ENCODE data around the gene MAD1L1. TPM values are rescaled to one million over a fixed set of nuclear protein-coding genes. Genes with fewer than 3 reads are reported as not detected.

Gene MAD1L1
- total and polyA plus RNA-seq, 4 donors, result 43.0 to 54.9 (median 49.9) TPM

- no peak for DNase-seq
- ATAC-seq (ENCODE audit: insufficient read depth, low FRiP score), result no peak
- H3K36me3 ChIP-seq (ENCODE audit: control insufficient read depth in 4 of 4, insufficient read depth in 4 of 4, low read length in 4 of 4), result peaks cover 0 to 24% (median 0%) of the 10 kb centered on the region in 4 donors
- no peak overlapping the region for H3K27ac ChIP-seq (ENCODE audit: low read depth in 1 of 2, low read length in 1 of 2)
- 92 to 95% methylated on average over 25 of the region's 25 CpGs for WGBS, 2 donors
- H3K27me3 ChIP-seq (ENCODE audit: control insufficient read depth in 3 of 3, insufficient read depth in 3 of 3, low read length in 2 of 3), result no peaks in the 10 kb centered on the region
- H3K9me3 ChIP-seq (ENCODE audit: control insufficient read depth in 4 of 4, insufficient read depth in 3 of 4, low read length in 3 of 4), result no peaks in the 10 kb centered on the region
- peaks cover 0 to 5% (median 0%) of the 10 kb centered on the region in 5 donors for H3K4me1 ChIP-seq (ENCODE audit: control insufficient read depth in 5 of 5, insufficient read depth in 5 of 5, low read length in 5 of 5)
- TF ChIP-seq, protein P1, sequence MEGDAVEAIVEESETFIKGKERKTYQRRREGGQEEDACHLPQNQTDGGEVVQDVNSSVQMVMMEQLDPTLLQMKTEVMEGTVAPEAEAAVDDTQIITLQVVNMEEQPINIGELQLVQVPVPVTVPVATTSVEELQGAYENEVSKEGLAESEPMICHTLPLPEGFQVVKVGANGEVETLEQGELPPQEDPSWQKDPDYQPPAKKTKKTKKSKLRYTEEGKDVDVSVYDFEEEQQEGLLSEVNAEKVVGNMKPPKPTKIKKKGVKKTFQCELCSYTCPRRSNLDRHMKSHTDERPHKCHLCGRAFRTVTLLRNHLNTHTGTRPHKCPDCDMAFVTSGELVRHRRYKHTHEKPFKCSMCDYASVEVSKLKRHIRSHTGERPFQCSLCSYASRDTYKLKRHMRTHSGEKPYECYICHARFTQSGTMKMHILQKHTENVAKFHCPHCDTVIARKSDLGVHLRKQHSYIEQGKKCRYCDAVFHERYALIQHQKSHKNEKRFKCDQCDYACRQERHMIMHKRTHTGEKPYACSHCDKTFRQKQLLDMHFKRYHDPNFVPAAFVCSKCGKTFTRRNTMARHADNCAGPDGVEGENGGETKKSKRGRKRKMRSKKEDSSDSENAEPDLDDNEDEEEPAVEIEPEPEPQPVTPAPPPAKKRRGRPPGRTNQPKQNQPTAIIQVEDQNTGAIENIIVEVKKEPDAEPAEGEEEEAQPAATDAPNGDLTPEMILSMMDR (IDR thresholded peaks at IDR 0.05; ENCODE audit: control extremely low read depth, extremely low read depth), result no peak
- no peak overlapping the region for H3K9ac ChIP-seq (ENCODE audit: insufficient read depth in 1 of 2, low read length in 2 of 2)
- H3K4me3 ChIP-seq, result no peak overlapping the region
These were observed 161.5 kb downstream of the MAD1L1 start for GRCh38 chr7:2071133-2071832.

- H3K36me3 ChIP-seq (ENCODE audit: control insufficient read depth in 4 of 4, insufficient read depth in 4 of 4, low read length in 4 of 4), result peaks cover 0 to 24% (median 0%) of the 10 kb centered on the region in 4 donors
- WGBS, 2 donors, result 87 to 90% methylated on average over 20 of the region's 20 CpGs
- no peaks in the 10 kb centered on the region for H3K9me3 ChIP-seq (ENCODE audit: control insufficient read depth in 4 of 4, insufficient read depth in 3 of 4, low read length in 3 of 4)
- TF ChIP-seq, protein P1 (IDR thresholded peaks at IDR 0.05; ENCODE audit: control extremely low read depth, extremely low read depth), result no peak
- ATAC-seq (ENCODE audit: insufficient read depth, low FRiP score), result no peak
- H3K27ac ChIP-seq (ENCODE audit: low read depth in 1 of 2, low read length in 1 of 2), result no peak overlapping the region
- no peak overlapping the region for H3K4me3 ChIP-seq
- no peaks in the 10 kb centered on the region for H3K27me3 ChIP-seq (ENCODE audit: control insufficient read depth in 3 of 3, insufficient read depth in 3 of 3, low read length in 2 of 3)
- H3K4me1 ChIP-seq (ENCODE audit: control insufficient read depth in 5 of 5, insufficient read depth in 5 of 5, low read length in 5 of 5), result peaks cover 0 to 13% (median 0%) of the 10 kb centered on the region in 5 donors
- no peak for DNase-seq
- H3K9ac ChIP-seq (ENCODE audit: insufficient read depth in 1 of 2, low read length in 2 of 2), result no peak overlapping the region
These were observed 162.5 kb downstream of the MAD1L1 start for GRCh38 chr7:2070151-2070763.

DNA sequence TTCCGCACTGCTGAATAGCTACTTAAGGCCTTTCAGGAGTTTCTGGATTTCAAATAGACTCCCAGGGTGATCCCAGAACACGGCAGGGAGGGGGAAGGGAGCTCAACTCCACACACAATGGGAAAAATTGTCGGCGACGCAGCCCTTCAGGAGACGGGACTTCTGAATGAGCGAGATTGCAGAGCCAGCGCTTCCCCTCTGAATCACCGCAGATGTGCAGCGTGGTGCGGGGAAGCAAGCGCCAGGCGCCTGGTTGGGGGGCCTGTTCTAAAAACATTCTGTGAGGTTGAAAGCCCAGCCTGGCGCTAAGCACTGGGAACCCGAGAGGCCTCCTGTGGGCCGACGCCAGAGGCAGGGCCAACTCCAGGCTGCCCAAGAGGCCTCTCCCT is 163.3 kb downstream of the MAD1L1 start:
- Histone ChIP-seq H3K27me3 (ENCODE audit: control insufficient read depth in 3 of 3, insufficient read depth in 3 of 3, low read length in 2 of 3) (no peaks in the 10 kb centered on the region), H3K4me3 (no peak overlapping the region), H3K9me3 (ENCODE audit: control insufficient read depth in 4 of 4, insufficient read depth in 3 of 4, low read length in 3 of 4) (no peaks in the 10 kb centered on the region), H3K4me1 (ENCODE audit: control insufficient read depth in 5 of 5, insufficient read depth in 5 of 5, low read length in 5 of 5) (peaks cover 0 to 13% (median 0%) of the 10 kb centered on the region in 5 donors), H3K27ac (ENCODE audit: low read depth in 1 of 2, low read length in 1 of 2) (no peak overlapping the region), H3K36me3 (ENCODE audit: control insufficient read depth in 4 of 4, insufficient read depth in 4 of 4, low read length in 4 of 4) (peaks cover 0 to 28% (median 0%) of the 10 kb centered on the region in 4 donors), H3K9ac (ENCODE audit: insufficient read depth in 1 of 2, low read length in 2 of 2) (no peak overlapping the region)
- WGBS, 2 donors, result 89% methylated on average over 17 of the region's 17 CpGs
- TF ChIP-seq, protein P1 (IDR thresholded peaks at IDR 0.05; ENCODE audit: control extremely low read depth, extremely low read depth), result no peak
- DNase-seq (peak; percentile 56 to 67 (median 61)), ATAC-seq (ENCODE audit: insufficient read depth, low FRiP score) (no peak)
